Activated CD4-positive, alpha-beta T cell treated with anti-CD3 and anti-CD28 coated beads, Interleukin-2, amount 50 U/mL, for 1 hour (primary cell): Measurements from ENCODE around the gene SNRPD2.
"Not testable (repeated sequence)": the region's sequence is repeated elsewhere in the genome, so short reads cannot be mapped to it uniquely, and the experiment has no call there.

Experiments used
- DNase-seq: peaks from one replicate; pipeline ENCODE4 v3.0.0-alpha.2; 2020

SNRPD2 gene

GRCh38 chr19:45701676-45702075 is 9.9 kb upstream of the SNRPD2 start:
- DNase-seq: no peak

GRCh38 chr19:45693106-45693788 is 1.5 kb upstream of the SNRPD2 start:
- peak; percentile 75 for DNase-seq

GRCh38 chr19:45692187-45693105 is 693 bp upstream of the SNRPD2 start, which contains the start of gene QPCTL:
QPCTL (plus strand) TSS chr19:45692666; CDS start chr19:45692704, 38 bp downstream.
- peak; percentile 94 for DNase-seq

- no peak for DNase-seq
Observed at GRCh38 chr19:45687599-45687998, 4.2 kb downstream of the SNRPD2 start.

DNA sequence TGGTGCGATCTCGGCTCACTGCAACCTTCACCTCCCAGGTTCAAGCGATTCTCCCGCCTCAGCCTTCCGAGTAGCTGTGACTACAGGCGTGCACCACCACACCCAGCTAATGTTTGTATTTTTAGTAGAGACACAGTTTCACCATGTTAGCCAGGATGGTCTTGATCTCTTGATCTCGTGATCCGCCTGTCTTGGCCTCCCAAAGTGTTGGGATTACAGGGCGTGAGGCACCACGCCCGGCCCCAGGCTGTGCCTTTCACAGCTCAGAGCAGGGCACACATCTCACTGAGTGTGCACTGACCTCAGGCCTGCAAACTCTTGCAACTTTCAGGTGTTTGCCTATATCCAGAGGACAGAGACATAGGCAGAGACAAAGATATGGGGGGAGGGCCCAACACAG is 6.7 kb downstream of the SNRPD2 start:
- not testable (repeated sequence) for DNase-seq

- no peak for DNase-seq
Observed at GRCh38 chr19:45682908-45683307, 8.8 kb downstream of the SNRPD2 start.

- DNase-seq: no peak
Observed at GRCh38 chr19:45682117-45682516, 9.6 kb downstream of the SNRPD2 start.

DNA sequence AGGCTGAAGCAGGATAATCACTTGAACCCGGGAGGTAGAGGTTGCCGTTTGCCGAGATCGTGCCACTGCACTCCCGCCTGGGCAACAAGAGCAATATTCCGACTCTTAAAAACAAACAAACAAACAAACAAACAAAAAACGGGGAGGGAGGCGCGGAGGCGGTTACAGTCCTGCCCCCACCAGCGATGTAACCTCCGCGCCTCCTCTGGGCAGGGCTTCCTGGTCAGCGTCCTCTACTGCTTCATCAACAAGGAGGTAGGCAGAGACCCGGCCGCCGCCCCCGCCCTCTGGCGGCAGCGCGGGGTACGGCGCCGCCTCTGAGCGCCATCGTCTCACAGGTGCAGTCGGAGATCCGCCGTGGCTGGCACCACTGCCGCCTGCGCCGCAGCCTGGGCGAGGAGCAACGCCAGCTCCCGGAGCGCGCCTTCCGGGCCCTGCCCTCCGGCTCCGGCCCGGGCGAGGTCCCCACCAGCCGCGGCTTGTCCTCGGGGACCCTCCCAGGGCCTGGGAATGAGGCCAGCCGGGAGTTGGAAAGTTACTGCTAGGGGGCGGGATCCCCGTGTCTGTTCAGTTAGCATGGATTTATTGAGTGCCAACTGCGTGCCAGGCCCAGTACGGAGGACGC is 10.2 kb downstream of the SNRPD2 start:
- DNase-seq: peak; percentile 83

GRCh38 chr19:45677351-45678230 is 14.2 kb downstream of the SNRPD2 start:
- DNase-seq: peak; percentile 84

DNA sequence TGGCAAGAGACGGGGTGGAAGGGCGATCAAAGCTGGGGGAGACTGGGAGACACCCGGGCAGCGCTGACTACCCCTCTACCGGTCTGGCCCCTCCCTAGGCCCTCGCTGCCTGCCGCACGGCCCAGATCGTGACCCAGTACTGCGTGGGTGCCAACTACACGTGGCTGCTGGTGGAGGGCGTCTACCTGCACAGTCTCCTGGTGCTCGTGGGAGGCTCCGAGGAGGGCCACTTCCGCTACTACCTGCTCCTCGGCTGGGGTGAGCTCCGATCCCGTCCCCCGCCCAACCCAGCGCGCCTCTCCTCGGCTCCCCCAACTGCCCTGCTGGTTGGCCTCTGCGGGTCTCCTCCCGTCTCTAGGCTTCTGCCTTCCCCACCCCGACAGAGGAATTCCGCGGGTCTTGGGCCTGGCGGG is 14.9 kb downstream of the SNRPD2 start:
- peak; percentile 40 for DNase-seq

DNA sequence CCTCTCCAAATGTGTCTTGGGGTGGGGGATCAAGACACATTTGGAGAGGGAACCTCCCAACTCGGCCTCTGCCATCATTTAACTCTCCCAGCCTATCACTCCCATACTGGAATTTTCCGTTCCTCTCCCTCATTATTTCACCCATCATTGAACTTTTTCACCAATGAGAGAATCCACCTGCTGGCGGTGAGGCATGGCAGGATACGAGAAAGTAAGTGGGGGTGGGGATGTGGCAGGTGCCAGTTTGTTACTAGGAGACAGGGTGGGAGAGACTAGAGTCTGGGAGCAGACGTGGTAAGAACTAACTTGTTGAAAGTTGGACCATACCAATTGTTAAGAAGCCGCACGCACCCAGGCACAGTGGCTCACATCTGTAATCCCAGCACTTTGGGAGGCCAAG is 16.8 kb downstream of the SNRPD2 start:
- no peak for DNase-seq

DNA sequence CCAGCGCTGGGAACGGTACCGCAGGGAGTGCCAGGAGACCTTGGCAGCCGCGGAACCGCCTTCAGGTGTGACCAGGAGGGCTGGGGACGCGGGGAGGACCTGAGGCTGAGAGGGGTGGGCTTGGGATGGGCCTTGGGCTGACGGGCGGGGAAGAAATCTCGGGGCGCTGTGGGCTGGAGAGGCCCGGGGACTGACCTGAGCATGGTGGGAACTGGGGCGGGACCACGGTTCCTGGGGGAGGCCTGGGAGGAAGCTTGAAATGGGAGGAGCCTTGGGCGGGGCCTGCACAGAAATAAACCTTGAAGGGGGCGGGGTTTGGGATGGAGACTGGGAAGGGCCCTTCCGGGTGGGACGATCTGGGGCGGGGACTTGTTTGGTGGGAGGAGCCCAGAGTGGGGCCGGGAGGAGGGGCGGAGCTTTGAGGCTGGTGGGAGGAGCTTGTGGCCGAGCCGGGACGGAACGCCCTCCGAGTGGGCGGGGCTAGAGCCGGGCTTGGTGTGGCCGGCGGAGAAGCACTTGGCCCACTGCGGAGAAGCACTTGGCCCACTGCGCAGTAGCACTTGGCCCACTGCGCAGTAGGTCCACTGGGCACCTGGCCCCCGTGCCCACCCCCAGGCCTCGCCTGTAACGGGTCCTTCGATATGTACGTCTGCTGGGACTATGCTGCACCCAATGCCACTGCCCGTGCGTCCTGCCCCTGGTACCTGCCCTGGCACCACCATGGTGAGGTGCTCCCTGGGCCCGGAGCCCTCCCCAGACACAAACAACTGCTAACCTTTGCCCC is 20.9 kb downstream of the SNRPD2 start:
- DNase-seq: peak; percentile 51

DNA sequence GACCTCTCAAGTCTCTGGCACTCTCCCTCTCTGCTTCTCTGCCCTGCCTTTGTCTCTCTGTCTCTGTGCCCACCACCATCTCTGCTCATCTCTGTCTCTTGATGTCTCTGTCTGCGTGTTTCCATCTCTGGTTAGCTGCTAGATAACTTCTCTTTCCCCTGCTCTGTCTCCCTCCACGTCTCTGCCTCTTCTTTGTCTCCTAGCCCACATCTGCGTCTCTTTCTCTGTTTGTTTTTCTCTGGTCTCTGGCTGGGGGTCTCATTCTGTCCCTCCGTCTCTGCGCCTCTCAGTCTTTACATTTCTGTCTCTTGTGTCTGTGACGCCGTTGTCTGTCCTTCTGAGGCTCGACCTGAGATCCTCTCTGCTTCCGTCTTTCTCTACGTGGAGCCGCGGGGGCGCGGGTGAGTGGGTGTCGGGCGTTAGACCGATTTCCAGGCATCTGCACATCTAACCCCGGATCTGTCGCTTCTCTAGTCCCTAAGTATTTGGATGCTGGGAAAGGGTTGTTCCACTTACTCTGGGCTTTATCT is 23.3 kb downstream of the SNRPD2 start:
- DNase-seq: no peak

DNA sequence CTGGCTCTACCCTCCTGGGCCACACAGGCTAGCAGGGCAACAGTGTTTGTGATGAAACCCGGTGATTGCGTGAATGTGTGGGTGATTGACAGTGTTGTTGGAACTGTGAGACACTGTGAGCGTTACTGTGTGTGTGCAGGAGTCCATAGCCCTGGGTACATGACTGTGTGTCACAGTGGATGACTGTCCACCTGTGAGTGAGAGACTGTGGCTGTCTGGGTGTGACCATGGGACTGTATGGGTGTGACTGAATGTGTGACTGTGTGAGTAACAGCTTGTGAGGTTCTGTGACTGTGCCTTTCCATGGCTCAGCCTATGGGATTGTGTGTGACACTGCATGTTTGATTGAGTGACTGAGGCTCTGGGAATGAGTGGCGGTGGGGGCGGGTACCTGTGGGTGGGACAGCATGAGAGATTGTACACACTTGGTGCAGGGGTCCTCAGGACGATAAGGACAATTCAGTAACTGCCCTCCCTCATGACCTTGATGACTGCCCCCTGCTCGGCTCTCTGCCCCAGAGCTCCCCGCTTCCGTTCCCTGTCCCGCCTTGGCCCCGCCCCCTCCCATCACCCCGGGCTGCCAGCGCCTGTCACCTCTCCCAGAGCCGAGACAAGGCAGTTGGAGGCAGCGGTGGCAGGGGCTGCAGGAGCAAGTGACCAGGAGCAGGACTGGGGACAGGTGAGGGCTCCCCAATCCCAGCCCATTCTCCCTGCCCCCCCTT is 24.0 kb downstream of the SNRPD2 start, which contains the start of gene GIPR:
Gene GIPR (plus strand): TSS at position 602 of the 722 bp plus-strand sequence. CDS start 1,300 bp downstream, outside the sequence.
- DNase-seq: peak; percentile 47

DNA sequence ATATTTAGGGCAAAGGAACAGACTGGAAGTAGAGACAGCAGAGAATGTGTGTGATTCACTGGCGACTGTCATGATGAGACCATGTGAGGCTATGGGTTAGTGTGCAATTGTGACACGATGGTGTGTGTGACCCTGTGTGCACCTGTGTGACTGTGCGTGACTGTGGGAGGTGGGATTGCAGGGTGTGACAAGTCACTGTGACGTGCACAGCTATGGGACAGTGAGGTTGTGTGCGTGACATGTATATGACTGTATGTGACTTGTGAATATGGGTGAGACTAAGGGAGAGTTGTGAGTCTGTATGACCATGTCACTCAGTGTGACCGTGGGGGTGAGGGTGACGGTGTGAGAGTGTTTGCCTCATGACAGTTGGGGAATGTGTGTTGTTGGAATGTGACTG is 27.2 kb downstream of the SNRPD2 start:
- no peak for DNase-seq

DNA sequence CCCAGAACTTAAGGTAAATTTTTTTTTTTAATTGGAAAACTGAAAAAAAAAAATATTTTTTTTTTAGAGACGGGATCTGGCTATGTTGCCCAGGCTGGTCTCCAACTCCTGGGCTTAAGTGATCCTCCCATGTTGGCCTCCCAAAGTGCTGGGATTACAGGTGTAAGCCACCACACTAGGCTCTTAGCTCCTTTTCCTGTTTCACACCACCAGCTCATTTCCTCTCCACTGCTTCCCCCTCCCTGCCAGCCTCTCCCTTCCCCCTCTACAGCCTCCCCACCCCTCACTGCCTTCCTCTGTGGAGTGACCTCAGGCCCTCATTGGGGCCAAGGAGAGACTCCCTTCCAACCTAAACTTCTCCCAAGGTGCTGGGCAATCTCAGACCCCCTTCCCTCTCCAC is 28.0 kb downstream of the SNRPD2 start:
- DNase-seq: no peak

DNA sequence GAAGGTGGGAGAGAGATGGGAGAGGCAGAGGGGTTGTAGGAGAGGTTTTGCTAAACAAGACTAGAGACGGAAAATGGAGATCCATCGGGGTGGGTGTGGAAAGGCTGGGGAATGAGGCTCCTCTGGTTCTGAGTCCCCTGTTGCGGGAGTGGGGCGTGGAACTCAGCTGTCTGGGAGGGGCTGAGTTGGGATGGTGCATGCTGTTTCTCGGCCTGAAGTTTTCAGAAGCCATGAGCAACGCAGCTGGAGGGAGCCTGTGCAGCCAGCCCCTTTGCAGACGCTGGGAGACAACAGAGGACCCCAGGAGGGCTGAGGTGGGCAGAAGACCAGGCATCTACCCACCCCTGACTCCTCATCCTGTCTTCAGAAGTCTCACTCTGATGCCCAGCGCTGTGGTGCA is 31.1 kb downstream of the SNRPD2 start:
- no peak for DNase-seq

DNA sequence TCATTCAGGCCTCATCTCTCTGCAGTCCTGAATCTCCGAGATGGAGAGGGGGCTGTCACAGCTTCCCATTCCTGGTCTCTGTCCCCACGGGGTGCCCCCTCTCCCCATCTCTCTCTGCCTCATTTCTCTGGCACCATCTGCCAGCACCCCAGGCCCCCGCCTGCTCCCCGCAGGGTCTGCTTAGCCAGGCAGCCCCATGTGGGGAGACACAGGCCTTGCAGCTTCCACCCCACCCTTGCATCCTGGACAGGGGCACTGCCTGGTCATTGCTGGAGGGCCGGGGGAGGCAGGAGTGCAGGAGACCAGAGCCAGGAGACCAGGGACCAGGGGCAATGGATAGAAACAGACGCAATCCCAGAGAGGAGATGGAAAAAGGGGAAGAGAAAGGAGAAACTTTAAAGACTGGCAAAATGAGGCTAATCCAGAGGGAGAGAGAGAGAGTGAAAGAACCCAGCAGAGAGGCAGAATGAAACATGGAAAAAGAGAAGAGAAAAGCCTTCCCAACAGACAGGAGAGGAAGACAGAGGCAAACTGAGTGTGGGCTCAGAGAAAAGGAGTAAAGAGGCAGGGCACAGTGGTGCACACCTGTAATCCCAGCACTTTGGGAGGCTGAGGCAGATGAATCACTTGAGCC is 32.5 kb downstream of the SNRPD2 start:
- no peak for DNase-seq

- DNase-seq: no peak
Observed at GRCh38 chr19:45657520-45658167, 34.1 kb downstream of the SNRPD2 start.

- no peak for DNase-seq
Observed at GRCh38 chr19:45655073-45655472, 36.7 kb downstream of the SNRPD2 start.
